GM19023 (cell line): ENCODE data around the gene PES1.
A peak's percentile ranks its signal among the peaks of the same experiment; 100 is the strongest.
"Not testable (repeated sequence)": the region's sequence is repeated elsewhere in the genome, so short reads cannot be mapped to it uniquely, and the experiment has no call there.

ENCODE experiments used
- ATAC-seq: cut with Tn5 transposase; IDR thresholded peaks from one replicate; pipeline ENCODE4 v1.9.1; 2021; ENCODE audit warnings: mild to moderate bottlenecking, moderate library complexity; ENCODE audit not compliant: unreplicated experiment

Gene PES1

DNA sequence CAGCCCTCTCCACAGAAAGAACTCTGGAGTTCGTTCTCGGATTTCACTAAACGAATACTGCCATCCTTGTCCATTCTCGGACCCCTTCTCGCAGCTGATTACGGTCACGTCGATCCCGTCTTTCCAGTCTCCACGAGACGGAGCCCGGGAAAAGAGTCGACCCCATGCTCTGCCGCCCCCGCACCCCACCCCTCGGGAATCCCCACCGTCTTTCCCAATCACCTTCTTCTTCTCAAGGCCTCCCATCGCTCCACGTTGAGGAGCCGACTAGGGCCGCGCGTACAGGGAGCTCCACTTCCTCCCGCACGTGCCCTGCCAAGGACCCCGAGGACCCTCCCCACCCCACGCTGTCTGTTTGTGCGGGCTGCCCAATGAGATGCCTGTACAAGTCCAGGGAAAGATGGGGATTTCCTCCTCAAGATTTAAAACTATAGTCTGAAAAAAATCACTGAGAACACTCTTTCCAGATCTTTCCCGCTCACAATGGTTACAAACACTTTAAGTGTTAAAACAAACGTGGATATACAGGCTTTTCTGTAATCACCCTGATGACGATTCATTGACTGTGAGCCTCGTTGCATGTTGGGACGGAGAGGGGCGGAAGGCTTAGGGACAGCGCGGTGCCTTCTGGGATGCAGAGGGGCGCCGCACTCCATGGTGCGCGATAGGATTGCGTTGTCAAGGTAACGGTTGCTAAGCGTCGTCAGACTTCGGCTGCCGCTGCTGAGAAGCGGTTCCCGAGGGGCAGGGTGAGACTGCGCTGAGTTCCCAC is at the start of gene PES1:
PES1 (minus strand) TSS at position 323 of the 772 bp plus-strand sequence; CDS start at position 246, 77 bp downstream.
- ATAC-seq, result peak; percentile 98

- ATAC-seq, result no peak
These were observed 49.2 kb upstream of the PES1 start for GRCh38 chr22:30640839-30641430.

GRCh38 chr22:30640361-30640760 is 48.7 kb upstream of the PES1 start:
- no peak for ATAC-seq

DNA sequence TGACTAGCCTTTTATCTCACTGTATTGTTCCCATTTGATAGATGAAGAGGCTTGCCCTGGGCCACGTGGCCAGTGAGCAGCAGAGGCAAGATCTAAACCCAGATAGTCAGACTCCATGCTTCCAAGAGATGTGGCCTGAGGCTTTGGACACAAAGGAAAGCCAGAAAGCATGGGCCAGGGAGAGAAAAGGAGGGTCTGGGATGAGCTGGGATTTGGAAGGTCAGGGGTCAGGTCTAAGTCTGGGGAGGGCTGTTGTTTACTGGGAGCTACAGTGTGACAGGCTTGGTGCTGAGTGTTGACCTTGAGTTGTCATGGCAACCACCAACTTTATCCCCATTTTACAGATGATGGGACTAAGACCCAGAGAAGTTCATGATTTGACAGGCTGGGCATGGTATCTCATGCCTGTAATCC is 46.0 kb upstream of the PES1 start:
- ATAC-seq, result no peak

DNA sequence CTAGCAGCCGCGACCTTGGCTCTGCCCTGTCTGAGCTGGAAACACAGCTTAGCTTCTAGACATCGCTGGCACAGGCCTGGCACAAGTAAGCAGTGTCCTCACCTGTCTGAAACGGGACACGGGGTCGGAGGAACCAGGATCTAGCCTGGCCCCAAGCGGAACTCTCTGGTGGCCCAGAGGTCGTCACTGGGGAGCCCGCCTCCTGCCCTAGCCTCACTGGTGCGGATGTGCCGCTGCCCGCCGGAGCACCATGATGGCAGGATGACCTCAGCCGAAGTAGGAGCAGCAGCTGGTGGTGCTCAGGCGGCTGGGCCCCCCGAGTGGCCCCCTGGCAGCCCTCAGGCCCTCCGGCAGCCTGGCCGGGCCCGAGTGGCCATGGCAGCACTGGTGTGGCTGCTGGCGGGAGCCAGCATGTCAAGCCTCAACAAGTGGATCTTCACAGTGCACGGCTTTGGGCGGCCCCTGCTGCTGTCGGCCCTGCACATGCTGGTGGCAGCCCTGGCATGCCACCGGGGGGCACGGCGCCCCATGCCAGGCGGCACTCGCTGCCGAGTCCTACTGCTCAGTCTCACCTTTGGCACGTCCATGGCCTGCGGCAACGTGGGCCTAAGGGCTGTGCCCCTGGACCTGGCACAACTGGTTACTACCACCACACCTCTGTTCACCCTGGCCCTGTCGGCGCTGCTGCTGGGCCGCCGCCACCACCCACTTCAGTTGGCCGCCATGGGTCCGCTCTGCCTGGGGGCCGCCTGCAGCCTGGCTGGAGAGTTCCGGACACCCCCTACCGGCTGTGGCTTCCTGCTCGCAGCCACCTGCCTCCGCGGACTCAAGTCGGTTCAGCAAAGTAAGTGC is 44.7 kb upstream of the PES1 start:
- no peak for ATAC-seq

DNA sequence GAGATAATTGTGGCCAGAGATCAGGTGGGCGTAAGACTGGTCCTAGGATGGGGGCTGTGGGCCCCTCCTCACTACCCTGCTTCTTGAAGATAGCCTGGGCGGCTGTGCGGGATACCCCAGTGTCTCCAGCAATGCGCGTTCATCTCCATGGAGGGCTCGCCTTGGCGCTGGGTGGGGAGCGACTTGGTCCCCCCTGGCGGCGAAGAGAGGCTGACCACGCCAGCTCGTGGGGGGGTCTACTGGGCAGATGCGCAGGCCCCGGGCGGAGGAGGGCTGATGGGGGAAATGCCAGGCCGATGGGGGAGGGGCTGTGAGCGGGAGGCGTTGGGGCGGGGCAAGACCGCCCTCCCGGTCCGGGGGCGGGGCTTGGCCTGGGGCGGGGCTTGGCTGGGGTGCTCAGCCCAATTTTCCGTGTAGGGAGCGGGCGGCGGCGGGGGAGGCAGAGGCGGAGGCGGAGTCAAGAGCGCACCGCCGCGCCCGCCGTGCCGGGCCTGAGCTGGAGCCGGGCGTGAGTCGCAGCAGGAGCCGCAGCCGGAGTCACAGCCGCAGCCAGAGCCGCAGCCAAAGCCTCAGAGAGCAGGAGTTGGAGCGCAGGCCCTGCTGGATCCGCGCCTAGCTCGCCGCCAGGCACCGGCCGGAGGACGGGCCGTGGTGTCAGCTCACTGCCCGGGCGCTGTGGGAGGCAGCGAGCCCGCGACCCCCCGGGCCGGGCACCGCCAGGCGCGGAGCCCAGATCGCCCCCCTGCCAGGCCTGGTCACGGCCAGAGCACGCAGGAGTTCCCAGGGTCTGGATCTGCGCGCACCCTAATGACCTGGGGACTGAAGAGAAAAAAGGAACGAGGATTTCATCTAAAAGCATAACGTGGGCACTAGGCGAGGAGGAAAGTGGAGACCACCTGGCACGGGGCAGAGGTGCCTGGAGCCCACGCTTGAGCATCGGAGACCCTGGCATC is 43.8 kb upstream of the PES1 start, which contains the start of gene SLC35E4:
SLC35E4 (plus strand) TSS at position 509 of the 953 bp plus-strand sequence. CDS start 670 bp downstream, outside the sequence.
- ATAC-seq, result peak; percentile 80

- peak; percentile 46 for ATAC-seq
These were observed 42.9 kb upstream of the PES1 start for GRCh38 chr22:30634471-30635233.

GRCh38 chr22:30631469-30631868 is 39.8 kb upstream of the PES1 start:
- not testable (repeated sequence) for ATAC-seq

GRCh38 chr22:30628491-30628890 is 36.8 kb upstream of the PES1 start:
- ATAC-seq, result no peak

- ATAC-seq, result no peak
These were observed 35.8 kb upstream of the PES1 start for GRCh38 chr22:30627471-30627870.

- no peak for ATAC-seq
These were observed 34.7 kb upstream of the PES1 start for GRCh38 chr22:30626413-30626812.

DNA sequence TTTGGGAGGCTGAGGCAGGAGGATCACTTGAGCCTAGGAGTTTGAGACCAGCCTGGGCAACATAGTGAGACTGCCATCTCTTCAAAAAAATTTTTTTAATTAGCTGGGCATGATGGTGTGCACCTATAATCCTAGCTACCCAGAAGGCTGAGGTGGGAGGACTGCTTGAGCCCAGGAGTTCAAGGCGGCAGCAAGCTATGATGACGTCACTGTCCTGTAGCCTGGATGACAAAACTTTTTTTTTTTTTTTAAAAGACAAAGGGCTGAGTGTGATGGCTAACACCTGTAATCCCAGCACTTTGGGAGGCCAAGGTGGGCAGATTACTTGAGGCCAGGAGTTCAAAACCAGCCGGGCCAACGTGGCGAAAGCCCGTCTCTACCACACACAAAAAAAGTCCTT is 28.2 kb upstream of the PES1 start:
- ATAC-seq, result not testable (repeated sequence)

- no peak for ATAC-seq
These were observed 26.1 kb upstream of the PES1 start for GRCh38 chr22:30617819-30618218.

DNA sequence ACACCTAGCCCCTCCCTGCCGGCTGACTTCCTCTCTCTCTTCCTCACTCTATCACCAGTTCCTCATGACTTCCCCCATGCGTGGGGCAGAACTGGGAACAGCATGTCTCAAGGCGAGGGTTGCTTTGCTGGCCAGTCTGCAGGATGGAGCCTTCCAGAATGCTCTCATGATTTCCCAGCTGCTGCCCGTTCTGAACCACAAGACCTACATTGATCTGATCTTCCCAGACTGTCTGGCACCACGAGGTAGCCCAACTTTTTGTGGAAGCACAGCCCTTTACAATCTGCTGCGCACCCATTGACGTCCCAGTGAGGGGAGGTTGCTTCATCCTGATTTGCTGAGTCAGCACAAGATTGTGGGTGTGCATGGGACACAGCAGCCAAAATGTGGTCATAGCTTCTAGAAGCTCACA is 23.8 kb upstream of the PES1 start:
- no peak for ATAC-seq

DNA sequence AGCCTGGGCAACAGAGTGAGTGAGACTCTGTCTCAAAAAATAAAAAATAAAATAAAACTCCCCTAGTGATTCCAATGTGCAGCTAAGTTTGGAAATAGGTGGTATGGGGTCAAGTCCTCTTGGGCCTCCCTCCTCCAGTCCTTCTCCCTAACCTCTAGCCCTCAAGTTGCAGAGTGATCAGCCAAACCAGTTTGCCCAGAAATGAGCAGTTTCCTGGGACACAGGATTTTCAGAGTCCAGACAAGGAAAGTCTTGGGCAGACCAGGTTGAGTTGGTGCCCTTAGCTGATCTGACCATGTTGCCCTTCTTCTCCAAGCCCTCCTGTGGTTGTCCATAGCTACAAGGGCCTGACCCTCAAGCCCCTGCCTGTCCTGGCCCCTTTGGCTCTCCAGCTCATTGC is 23.2 kb upstream of the PES1 start:
- ATAC-seq, result no peak

DNA sequence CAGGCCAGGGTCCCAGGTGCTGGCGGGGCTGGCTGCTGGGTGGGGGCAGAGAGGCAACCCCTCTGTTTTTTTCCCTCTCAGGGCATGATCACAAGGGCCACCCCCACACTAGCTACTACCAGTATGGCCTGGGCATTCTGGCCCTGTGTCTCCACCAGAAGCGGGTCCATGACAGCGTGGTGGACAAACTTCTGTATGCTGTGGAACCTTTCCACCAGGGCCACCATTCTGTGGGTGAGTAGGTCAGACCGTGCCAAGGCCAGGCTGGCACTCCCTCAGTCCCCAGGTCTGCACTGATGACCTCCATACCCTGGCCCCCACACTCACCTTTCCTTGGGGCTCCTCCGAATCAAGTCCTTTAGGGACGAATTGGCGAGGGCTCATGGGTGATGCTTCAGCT is 22.6 kb upstream of the PES1 start:
- ATAC-seq, result no peak

DNA sequence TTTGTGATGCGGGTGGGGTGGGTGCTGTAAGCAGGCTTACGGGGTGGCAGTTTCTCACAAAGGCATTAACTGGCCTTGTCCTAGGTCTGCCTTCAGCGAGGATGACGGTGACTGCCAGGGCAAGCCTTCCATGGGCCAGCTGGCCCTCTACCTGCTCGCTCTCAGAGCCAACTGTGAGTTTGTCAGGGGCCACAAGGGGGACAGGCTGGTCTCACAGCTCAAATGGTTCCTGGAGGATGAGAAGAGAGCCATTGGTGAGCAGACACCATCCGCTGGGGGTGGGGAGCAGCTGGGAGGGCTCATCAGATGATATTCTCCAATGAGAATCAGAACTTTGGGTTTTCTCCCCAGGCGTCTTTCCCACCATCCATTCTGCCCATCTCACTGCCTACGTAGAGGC is 21.1 kb upstream of the PES1 start:
- no peak for ATAC-seq

- no peak for ATAC-seq
These were observed 19.5 kb upstream of the PES1 start for GRCh38 chr22:30611197-30611596.

DNA sequence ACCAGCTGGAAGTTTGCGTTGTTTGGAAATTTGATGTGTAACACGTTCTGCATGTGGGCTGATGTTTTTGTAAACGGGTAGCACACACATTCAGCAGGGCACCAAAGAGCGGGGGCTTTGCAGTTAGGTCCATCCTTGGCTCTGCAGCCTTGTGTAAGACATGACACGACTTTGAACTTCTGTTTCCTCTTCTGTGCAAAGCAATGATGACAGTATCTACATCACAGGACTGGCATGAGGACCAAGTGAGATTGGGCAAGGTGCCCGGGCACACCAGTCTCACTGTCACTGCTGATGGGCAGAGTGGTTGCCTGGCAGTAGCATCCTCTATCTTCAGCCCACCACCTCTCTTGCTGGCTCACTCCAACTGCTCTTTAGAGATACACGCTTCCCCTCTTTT is 18.6 kb upstream of the PES1 start:
- ATAC-seq, result no peak
